GM11168 (cell line): ENCODE results near the gene TMEM184C.

ENCODE experiments used
- in situ Hi-C: fragments of 300-500 bp; cut with MboI; formaldehyde crosslinking; loops from one replicate; pipeline ENCODE4 v1.12.0; 2022; ENCODE audit warnings: low sequenced_read_pairs; ENCODE audit not compliant: unreplicated experiment

TMEM184C gene

GRCh38 chr4:147617173-147617840 lies at the start of gene TMEM184C:
Gene TMEM184C, plus strand, starts transcription at chr4:147617397. Its CDS starts 560 bp downstream, at chr4:147617957.
- in situ Hi-C loops, result no loop called here

GRCh38 chr4:147570616-147571015 lies 46.6 kb upstream of the TMEM184C start:
- in situ Hi-C loops, result loop anchor here (10.0 kb wide), 1 partner anchor 416 kb away; no protein-coding TSS in a partner anchor

DNA sequence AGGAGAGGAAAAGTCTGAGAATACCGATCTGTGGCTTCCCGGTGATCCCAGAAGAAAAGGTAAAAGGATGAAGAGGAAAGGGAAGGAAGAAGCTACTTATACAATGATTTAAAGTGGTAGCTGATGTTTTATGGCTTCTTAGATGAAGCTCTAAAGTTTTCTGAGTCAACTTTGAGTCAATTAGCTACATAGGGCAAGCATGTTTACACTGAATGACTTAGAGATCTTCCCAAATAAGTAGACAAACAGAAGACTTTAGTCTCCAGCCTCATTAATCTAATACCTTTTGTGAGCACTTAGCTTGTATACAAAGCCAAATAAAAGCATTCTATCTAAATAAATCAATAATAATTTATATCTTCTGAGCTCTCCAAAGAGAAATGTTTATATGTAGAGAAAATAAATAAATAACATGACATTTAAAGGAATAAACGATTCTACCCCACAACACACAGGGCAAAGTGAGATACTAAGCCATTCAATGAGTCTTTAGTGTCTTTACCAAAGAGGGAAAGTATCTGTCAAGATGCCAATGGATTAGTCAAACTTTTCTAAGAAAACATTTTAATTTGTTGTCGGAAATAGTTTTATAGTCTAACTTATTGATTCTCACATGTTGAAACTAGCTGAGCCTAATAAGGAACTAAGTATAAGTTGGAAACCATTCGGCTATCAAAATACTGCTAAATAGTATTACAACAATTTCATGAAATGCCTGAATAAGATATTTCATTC lies 46.0 kb upstream of the TMEM184C start:
- in situ Hi-C loops, result loop anchor here (10.0 kb wide), 1 partner anchor 416 kb away; no protein-coding TSS in a partner anchor

- in situ Hi-C loops, result loop anchor here (10.0 kb wide), 1 partner anchor 421 kb away; no protein-coding TSS in a partner anchor
These were observed 41.1 kb upstream of the TMEM184C start for GRCh38 chr4:147576084-147576483.

DNA sequence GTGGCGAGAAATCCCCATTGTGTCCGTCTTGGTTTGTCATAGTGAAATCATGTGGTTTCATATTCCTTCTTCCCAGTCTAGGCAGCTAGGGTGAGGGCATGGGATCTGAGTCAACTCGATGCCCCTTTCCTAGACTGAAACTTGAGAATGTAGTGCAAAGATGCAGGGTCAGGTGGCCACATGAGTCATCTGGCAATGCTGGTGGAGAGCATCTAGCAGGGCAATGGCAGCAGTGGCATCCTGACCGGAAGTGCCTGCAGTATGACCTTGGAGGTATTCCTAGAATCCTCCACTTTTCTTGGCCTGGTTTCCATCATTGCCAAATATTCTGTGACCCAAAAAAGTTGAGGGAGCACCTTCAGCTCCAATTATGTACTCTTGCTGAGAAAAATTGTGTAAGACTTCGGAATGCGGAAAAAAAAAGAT lies 39.1 kb upstream of the TMEM184C start:
- in situ Hi-C loops, result loop anchor here (10.0 kb wide), 1 partner anchor 423 kb away; no protein-coding TSS in a partner anchor

- in situ Hi-C loops, result loop anchor here (10.0 kb wide), 1 partner anchor 424 kb away; no protein-coding TSS in a partner anchor
These were observed 38.6 kb upstream of the TMEM184C start for GRCh38 chr4:147578593-147578992.

- in situ Hi-C loops, result no loop called here
These were observed 36.8 kb upstream of the TMEM184C start for GRCh38 chr4:147580396-147580795.

GRCh38 chr4:147581606-147582350 lies 35.4 kb upstream of the TMEM184C start:
- in situ Hi-C loops, result no loop called here

- in situ Hi-C loops, result no loop called here
These were observed 34.7 kb upstream of the TMEM184C start for GRCh38 chr4:147582386-147583060.

DNA sequence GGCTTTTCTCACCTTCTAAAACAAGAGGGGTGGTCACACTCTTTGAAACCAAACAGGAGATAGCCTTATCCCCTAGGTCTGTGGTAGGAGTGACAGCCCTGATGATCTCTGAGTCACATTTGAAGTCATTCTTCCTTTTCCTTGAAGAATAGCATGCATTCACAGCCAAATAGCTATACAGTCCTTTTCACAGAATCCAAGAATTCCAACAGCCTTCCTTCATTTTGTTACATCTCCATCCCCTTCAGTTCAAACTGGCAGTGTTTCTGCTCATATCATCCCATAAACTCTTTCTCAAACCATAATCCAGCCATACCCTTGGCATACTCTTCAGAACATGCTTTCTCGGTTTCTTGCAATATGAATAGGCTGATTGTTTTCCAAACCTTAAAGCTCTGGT lies 33.3 kb upstream of the TMEM184C start:
- in situ Hi-C loops, result no loop called here

DNA sequence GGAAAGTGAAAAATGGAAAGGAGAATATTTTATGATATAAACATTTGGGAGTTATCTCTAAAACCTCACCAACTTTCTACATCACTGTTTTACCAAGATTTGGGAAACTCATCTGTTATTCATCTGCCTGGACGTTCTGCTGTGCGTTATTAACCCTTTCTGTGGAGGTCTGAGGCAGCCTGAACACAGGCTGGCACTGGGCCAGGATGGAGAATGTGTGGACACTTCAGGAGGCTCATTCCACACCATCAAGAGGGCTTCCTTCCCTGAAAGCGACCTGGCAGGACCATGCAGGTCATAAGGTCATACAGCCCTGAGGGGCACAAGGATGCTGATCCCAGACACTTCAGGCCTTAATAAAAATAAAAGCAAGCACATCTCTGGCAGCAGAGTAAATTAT lies 31.2 kb upstream of the TMEM184C start:
- in situ Hi-C loops, result no loop called here

DNA sequence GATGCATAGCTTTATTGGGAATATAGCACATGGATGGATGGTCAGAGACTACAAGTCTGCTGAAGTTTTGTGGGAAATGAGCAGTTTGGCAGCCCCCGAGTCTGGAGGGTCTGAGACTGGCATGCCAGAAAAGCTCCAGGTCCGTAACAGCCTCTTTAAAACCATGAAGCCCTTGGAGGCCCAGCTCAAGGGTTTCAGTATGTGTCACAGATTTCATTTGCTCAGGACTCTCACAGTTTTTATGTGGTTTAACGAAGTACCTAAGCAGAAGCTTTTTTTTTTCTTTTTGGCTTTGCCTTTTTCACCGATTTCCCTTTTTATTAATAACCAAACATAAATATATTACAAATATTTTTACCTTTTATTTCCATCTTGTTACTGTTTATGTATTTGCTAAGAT lies 30.6 kb upstream of the TMEM184C start:
- in situ Hi-C loops, result no loop called here

- in situ Hi-C loops, result no loop called here
These were observed 30.2 kb upstream of the TMEM184C start for GRCh38 chr4:147587041-147587440.

GRCh38 chr4:147589586-147589985 lies 27.6 kb upstream of the TMEM184C start:
- in situ Hi-C loops, result no loop called here

DNA sequence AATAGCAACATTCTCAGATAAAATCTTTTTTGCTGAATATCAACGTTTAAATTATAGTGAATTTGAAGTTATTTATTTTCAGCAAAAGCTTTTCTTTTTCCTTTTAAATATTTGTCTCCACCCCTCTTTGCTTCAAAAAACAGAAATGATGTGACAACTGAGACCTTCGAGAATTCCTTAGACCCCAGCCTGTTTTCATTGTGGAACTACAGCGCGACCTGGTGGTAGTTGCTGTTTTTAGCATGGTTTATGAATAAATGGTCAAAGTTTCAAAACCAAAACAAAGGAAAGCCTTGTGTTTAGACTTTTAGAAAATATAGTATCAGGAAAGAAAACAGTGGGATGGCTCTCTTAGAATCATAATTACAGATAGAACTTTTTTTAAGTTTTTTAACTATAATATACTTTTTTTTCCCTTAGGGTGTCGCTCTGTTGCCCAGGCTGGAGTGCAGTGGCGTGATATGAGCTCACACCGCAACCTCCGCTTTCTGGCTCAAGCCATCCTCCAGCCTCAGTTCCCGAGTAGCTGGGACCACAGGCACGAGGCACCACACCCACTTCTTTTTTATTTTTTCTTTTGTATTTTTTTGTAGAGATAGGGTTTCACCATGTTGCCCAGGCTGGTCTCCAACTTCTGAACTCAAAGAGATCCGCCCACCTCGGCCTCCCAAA lies 26.8 kb upstream of the TMEM184C start:
- in situ Hi-C loops, result loop anchor here (5.0 kb wide), 1 partner anchor 73 kb away; no protein-coding TSS in a partner anchor

DNA sequence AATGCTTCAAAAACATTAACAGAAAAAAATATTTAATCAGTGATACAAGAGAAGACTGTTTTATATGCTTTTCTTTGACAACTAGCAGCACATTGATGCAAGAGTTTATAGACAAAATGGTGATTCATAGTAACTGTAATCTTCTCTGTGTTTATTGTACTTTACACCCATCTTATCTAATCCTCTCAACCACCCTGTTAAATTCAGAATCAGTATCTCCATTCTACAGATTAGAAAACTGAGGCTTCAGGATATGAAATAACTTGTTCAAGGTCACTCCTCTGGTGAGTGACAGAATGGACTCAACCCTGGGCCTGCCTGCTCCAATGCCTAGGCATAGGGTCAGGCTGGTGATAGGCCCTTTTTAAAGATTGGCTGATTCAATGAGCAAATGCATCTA lies 26.1 kb upstream of the TMEM184C start:
- in situ Hi-C loops, result loop anchor here (5.0 kb wide), 1 partner anchor 74 kb away; no protein-coding TSS in a partner anchor

GRCh38 chr4:147594107-147594506 lies 23.1 kb upstream of the TMEM184C start:
- in situ Hi-C loops, result loop anchor here (5.0 kb wide), 1 partner anchor 77 kb away; no protein-coding TSS in a partner anchor

DNA sequence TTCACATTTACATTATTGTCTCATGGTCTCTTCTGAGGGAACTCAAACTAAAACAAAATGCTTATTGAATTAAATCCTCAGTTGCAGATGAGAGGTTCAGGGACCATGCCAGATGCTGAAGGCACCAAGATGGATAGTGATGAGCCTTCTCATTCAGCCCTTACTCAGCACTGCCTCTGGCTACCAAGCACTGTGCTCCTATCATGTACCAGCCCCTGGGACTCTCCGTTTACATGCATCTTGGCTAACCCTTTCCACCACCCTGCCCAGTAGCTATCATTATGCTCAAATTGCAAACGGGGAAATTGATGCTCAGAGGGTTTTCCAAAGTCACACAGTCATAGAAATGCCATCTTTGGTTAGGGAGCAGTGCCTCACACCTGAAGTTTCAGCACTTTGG lies 22.6 kb upstream of the TMEM184C start:
- in situ Hi-C loops, result loop anchor here (5.0 kb wide), 1 partner anchor 77 kb away; no protein-coding TSS in a partner anchor

DNA sequence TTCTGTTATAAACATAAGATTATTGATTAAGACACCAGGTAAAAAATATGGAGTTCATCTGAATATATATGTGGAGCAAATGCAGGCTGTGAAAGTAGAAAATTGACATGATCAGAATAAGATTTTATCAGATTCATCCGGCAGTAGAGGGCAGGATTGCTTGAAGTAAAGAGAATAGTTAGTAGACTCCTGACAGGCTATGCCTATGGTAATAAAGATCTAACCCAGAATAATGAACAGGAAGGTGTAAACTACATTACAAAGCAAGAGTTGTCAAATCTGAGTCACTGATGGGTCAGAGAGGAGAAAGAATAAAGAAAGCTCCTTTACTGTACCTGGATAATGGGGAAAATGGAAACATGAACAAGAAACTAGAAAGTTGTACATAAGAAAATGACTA lies 20.8 kb upstream of the TMEM184C start:
- in situ Hi-C loops, result no loop called here
